DOHH2 (cell line): Measurements from ENCODE around the gene SPATA13.

Experiments used
- CTCF ChIP-seq: fragments of 200-600 bp; sonication (generic); IDR thresholded peaks from one replicate; pipeline ENCODE4 v1.5.1; 2014; ENCODE audit warnings: antibody characterized with exemption, mild to moderate bottlenecking, low read depth, low read length; ENCODE audit not compliant: poor library complexity, severe bottlenecking
- EZH2phosphoT487 ChIP-seq: fragments of 200-600 bp; sonication (generic); IDR thresholded peaks from 2 replicates; pipeline ENCODE4 v1.6.1; 2017; ENCODE audit warnings: borderline replicate concordance, mild to moderate bottlenecking, antibody characterized with exemption, low read length, moderate library complexity, mixed read lengths

GRCh38 chr13:24147570-24147963 lies 13.0 kb upstream of the SPATA13 start:
- TF ChIP-seq CTCF: no peak
- TF ChIP-seq EZH2phosphoT487: no peak
